Astrocyte (in vitro differentiated cells and primary cell): ENCODE measurements around the gene SND1.

Experiments used
- CTCF ChIP-seq: IDR thresholded peaks from 2 replicates; pipeline ENCODE4 v1.5.1; 2011; ENCODE audit warnings: low read depth, mild to moderate bottlenecking, inconsistent platforms, low read length, moderate library complexity; ENCODE audit not compliant: insufficient read depth
- EZH2 ChIP-seq: IDR thresholded peaks from 2 replicates; pipeline ENCODE4 v1.6.1; 2012; ENCODE audit warnings: mild to moderate bottlenecking, low read length, inconsistent platforms; ENCODE audit not compliant: insufficient read depth

GRCh38 chr7:127997226-127997922 is 345.4 kb downstream of the SND1 start:
- TF ChIP-seq EZH2 (no peak), CTCF (no peak)
